Measurements from ENCODE around the gene EMILIN1. TPM values are rescaled to one million over a fixed set of nuclear protein-coding genes. Genes with fewer than 3 reads are reported as not detected.
"Not testable (repeated sequence)": the region's sequence is repeated elsewhere in the genome, so short reads cannot be mapped to it uniquely, and the experiment has no call there.

EMILIN1 gene
- total and polyA plus RNA-seq, 2 donors (not counting 1 experiment from before 2014, with no cell fraction given), result 46.8 to 187 TPM

DNA sequence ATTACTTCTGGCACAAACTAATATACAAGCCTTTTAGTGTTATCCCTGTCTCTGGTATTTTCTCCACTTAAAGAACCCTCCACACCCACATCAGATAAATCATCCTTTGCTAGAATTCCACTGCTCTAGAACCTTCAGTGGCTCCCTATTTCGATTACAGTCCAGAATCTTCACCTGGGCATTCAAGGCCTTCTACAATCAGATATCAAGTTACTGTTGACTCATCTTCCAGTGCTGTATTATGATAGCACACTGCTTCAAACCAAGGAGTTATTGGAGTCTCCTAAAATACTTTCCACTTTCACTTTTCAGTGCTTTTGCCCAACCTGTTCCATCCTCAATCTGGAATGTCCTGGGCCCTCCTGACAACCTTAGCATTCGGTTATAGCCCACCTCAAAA lies 37.1 kb downstream of the EMILIN1 start:
- no peak overlapping the region for H3K9ac ChIP-seq (ENCODE audit: insufficient read depth, low read length)

DNA sequence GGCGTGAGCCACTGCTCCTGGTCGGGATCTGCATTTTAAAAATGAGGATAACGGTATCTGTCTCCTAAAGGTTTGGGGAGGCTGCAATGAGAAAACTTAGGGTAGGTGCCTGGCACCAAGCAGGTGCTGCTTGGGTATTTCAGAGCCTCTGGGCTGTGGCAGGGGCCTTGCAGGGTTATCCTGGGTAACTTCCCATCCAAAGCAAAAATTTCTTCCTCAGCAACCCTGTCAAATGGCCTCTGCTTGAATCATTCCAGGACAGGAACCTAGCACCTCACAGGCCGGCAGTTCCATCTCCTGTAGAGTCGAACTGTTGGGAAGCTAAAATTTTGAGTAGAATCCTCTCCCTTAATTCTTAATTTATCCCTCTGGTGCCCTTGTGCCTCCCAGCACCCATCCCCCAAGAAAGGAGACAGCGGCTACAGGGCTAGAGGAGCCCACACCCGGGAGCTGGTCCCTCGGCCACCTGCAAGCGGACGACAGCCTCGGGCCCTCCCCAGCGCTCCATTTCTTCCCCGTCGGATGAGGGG lies 39.6 kb downstream of the EMILIN1 start:
- Histone ChIP-seq H3K9ac (ENCODE audit: insufficient read depth, low read length) (no peak overlapping the region), H3K79me2 (ENCODE audit: control insufficient read depth, insufficient read depth, low read length) (no peaks in the 10 kb centered on the region), H4K20me1 (ENCODE audit: control insufficient read depth, extremely low read depth, insufficient read depth, low read length) (no peaks in the 10 kb centered on the region), H3K9me3 (ENCODE audit: control insufficient read depth, insufficient read depth, low read depth, low read length) (no peaks in the 10 kb centered on the region), H3K4me2 (ENCODE audit: extremely low read depth, insufficient read depth, low read length) (peak overlapping the region; percentile 88), H3K27ac (ENCODE audit: insufficient read depth, low read length) (no peak overlapping the region), H3K4me3 (replicated peaks in 1 of 4; ENCODE audit: control extremely low read depth in 1 of 4, insufficient read depth in 1 of 4, low read depth in 3 of 4, low read length in 4 of 4) (peak overlapping the region; percentile 6 to 50 (median 42)), H3K27me3 (ENCODE audit: control insufficient read depth, insufficient read depth, low read length) (peaks cover 38% of the 10 kb centered on the region), H3K4me1 (ENCODE audit: control insufficient read depth, extremely low read depth, insufficient read depth, low read length) (no peaks in the 10 kb centered on the region), H3K36me3 (ENCODE audit: control insufficient read depth, insufficient read depth, low read length) (no peaks in the 10 kb centered on the region), H2AFZ (ENCODE audit: low read length) (no peak overlapping the region)
- DNase-seq (ENCODE audit: low read depth in 2 of 2), result no peak
- TF ChIP-seq EZH2 (IDR thresholded peaks at IDR 0.05; ENCODE audit: low read length, missing control alignments), result no peak
- TF ChIP-seq, protein P1, sequence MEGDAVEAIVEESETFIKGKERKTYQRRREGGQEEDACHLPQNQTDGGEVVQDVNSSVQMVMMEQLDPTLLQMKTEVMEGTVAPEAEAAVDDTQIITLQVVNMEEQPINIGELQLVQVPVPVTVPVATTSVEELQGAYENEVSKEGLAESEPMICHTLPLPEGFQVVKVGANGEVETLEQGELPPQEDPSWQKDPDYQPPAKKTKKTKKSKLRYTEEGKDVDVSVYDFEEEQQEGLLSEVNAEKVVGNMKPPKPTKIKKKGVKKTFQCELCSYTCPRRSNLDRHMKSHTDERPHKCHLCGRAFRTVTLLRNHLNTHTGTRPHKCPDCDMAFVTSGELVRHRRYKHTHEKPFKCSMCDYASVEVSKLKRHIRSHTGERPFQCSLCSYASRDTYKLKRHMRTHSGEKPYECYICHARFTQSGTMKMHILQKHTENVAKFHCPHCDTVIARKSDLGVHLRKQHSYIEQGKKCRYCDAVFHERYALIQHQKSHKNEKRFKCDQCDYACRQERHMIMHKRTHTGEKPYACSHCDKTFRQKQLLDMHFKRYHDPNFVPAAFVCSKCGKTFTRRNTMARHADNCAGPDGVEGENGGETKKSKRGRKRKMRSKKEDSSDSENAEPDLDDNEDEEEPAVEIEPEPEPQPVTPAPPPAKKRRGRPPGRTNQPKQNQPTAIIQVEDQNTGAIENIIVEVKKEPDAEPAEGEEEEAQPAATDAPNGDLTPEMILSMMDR (conservative IDR thresholded peaks at IDR 0.05 in 1 of 2, IDR thresholded peaks at IDR 0.05 in 1 of 2; ENCODE audit: low read depth in 1 of 2, low read length in 2 of 2), result no peak

More for the DNA sequence above, 37.1 kb downstream of the EMILIN1 start:
- peaks cover 24% of the 10 kb centered on the region for H3K27me3 ChIP-seq (ENCODE audit: control insufficient read depth, insufficient read depth, low read length)
- H3K4me2 ChIP-seq (ENCODE audit: extremely low read depth, insufficient read depth, low read length), result no peak overlapping the region
- no peak overlapping the region for H2AFZ ChIP-seq (ENCODE audit: low read length)
- H3K36me3 ChIP-seq (ENCODE audit: control insufficient read depth, insufficient read depth, low read length), result no peaks in the 10 kb centered on the region
- H3K4me3 ChIP-seq (replicated peaks in 1 of 4; ENCODE audit: control extremely low read depth in 1 of 4, insufficient read depth in 1 of 4, low read depth in 3 of 4, low read length in 4 of 4), result no peak overlapping the region
- no peak for DNase-seq (ENCODE audit: low read depth in 2 of 2)
- TF ChIP-seq EZH2 (IDR thresholded peaks at IDR 0.05; ENCODE audit: low read length, missing control alignments), result no peak
- TF ChIP-seq, protein P1 (conservative IDR thresholded peaks at IDR 0.05 in 1 of 2, IDR thresholded peaks at IDR 0.05 in 1 of 2; ENCODE audit: low read depth in 1 of 2, low read length in 2 of 2), result no peak
- no peaks in the 10 kb centered on the region for H3K9me3 ChIP-seq (ENCODE audit: control insufficient read depth, insufficient read depth, low read depth, low read length)
- H3K4me1 ChIP-seq (ENCODE audit: control insufficient read depth, extremely low read depth, insufficient read depth, low read length), result no peaks in the 10 kb centered on the region
- H3K27ac ChIP-seq (ENCODE audit: insufficient read depth, low read length), result no peak overlapping the region
- no peaks in the 10 kb centered on the region for H4K20me1 ChIP-seq (ENCODE audit: control insufficient read depth, extremely low read depth, insufficient read depth, low read length)
- no peaks in the 10 kb centered on the region for H3K79me2 ChIP-seq (ENCODE audit: control insufficient read depth, insufficient read depth, low read length)

DNA sequence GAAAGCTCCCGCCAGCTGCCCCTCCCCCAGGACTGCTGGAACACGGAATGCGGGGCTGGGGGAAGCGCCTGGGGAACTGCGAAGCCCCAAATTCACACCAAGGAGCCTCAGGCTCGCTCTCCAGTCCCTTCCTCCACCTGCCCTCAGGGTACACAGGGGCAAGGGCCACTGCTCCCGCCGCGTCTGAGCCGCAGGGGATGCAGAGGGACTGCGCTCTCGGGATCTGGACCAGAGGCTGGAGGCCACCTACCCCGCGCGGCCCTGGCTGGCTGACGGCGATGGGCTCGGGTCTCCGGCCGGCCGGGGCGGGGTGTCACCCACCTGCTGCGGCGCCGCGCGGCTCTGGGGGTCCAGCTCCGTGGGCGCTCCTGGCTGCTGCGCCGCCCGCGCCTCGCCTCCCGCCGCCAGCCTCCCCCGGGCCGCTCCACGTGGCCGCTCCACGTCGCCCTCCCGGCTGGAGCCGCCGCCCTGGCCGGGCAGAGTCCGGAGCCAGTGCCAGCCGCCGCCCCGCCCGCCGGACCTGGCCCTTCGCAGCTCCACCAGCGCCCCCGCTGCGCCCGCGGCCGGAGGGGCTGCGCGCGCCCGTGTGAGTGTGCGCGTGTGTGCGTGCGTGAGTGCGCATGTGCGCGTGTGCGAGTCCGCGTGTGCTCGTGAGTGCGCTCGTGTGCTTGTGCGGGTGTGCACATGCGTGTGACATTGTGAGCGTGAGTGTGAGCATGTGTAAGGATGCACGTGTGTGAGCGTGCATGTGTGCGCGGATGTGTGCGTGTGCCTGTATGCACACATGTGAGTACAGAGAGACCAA lies 40.3 kb downstream of the EMILIN1 start, which contains the start of gene CGREF1:
Gene CGREF1 (minus strand): TSS at position 604 of the 805 bp plus-strand sequence. CDS start 14,762 bp downstream, outside the sequence.
- Histone ChIP-seq H2AFZ (ENCODE audit: low read length) (peak within 1 kb of the TSS; percentile 3), H3K9ac (ENCODE audit: insufficient read depth, low read length) (no peak within 1 kb of the TSS), H4K20me1 (ENCODE audit: control insufficient read depth, extremely low read depth, insufficient read depth, low read length) (no peaks in the 10 kb centered on the region), H3K27me3 (ENCODE audit: control insufficient read depth, insufficient read depth, low read length) (peaks cover 39% of the 10 kb centered on the region), H3K79me2 (ENCODE audit: control insufficient read depth, insufficient read depth, low read length) (no peaks in the 10 kb centered on the region), H3K9me3 (ENCODE audit: control insufficient read depth, insufficient read depth, low read depth, low read length) (no peaks in the 10 kb centered on the region), H3K4me3 (replicated peaks in 1 of 4; ENCODE audit: control extremely low read depth in 1 of 4, insufficient read depth in 1 of 4, low read depth in 3 of 4, low read length in 4 of 4) (peak within 1 kb of the TSS; percentile 6 to 50 (median 42)), H3K36me3 (ENCODE audit: control insufficient read depth, insufficient read depth, low read length) (no peaks in the 10 kb centered on the region), H3K4me2 (ENCODE audit: extremely low read depth, insufficient read depth, low read length) (peak within 1 kb of the TSS; percentile 88), H3K27ac (ENCODE audit: insufficient read depth, low read length) (no peak within 1 kb of the TSS), H3K4me1 (ENCODE audit: control insufficient read depth, extremely low read depth, insufficient read depth, low read length) (no peaks in the 10 kb centered on the region)
- no peak for DNase-seq (ENCODE audit: low read depth in 2 of 2)
- peak; percentile 76 for TF ChIP-seq EZH2 (IDR thresholded peaks at IDR 0.05; ENCODE audit: low read length, missing control alignments)
- TF ChIP-seq, protein P1 (conservative IDR thresholded peaks at IDR 0.05 in 1 of 2, IDR thresholded peaks at IDR 0.05 in 1 of 2; ENCODE audit: low read depth in 1 of 2, low read length in 2 of 2), result no peak

DNA sequence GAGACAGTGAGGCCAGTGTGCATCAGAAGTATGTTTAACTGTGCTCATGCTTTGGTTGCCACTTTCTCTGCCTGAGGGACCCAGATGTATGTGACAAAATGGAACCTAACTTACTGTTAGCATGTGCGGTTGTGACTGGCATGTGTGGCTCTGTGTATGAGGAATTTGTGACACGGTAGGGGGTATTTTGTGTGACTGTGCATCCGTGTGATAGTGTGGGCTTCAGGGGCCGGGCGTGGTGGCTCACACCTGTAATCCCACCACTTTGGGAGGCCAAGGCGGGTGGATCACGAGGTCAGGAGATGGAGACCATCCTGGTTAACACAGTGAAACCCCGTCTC lies 40.9 kb downstream of the EMILIN1 start:
- not testable (repeated sequence) for DNase-seq (ENCODE audit: low read depth in 2 of 2); H3K4me1 ChIP-seq (ENCODE audit: control insufficient read depth, extremely low read depth, insufficient read depth, low read length); H3K27ac ChIP-seq (ENCODE audit: insufficient read depth, low read length); H3K9ac ChIP-seq (ENCODE audit: insufficient read depth, low read length); H3K36me3 ChIP-seq (ENCODE audit: control insufficient read depth, insufficient read depth, low read length); H3K79me2 ChIP-seq (ENCODE audit: control insufficient read depth, insufficient read depth, low read length); H3K9me3 ChIP-seq (ENCODE audit: control insufficient read depth, insufficient read depth, low read depth, low read length); H4K20me1 ChIP-seq (ENCODE audit: control insufficient read depth, extremely low read depth, insufficient read depth, low read length)
- Histone ChIP-seq H3K27me3 (ENCODE audit: control insufficient read depth, insufficient read depth, low read length) (peaks cover 39% of the 10 kb centered on the region), H3K4me3 (replicated peaks in 1 of 4; ENCODE audit: control extremely low read depth in 1 of 4, insufficient read depth in 1 of 4, low read depth in 3 of 4, low read length in 4 of 4) (peak overlapping the region in 3 of 4 experiments; percentile 28 to 47 (median 38)), H3K4me2 (ENCODE audit: extremely low read depth, insufficient read depth, low read length) (peak overlapping the region; percentile 88), H2AFZ (ENCODE audit: low read length) (peak overlapping the region; percentile 3)

All from fibroblast of lung (primary cell).